Measurements from ENCODE around the gene LGR6. TPM values are rescaled to one million over a fixed set of nuclear protein-coding genes. Genes with fewer than 3 reads are reported as not detected.
"Not testable (repeated sequence)": the region's sequence is repeated elsewhere in the genome, so short reads cannot be mapped to it uniquely, and the experiment has no call there.

LGR6 gene, protein sequence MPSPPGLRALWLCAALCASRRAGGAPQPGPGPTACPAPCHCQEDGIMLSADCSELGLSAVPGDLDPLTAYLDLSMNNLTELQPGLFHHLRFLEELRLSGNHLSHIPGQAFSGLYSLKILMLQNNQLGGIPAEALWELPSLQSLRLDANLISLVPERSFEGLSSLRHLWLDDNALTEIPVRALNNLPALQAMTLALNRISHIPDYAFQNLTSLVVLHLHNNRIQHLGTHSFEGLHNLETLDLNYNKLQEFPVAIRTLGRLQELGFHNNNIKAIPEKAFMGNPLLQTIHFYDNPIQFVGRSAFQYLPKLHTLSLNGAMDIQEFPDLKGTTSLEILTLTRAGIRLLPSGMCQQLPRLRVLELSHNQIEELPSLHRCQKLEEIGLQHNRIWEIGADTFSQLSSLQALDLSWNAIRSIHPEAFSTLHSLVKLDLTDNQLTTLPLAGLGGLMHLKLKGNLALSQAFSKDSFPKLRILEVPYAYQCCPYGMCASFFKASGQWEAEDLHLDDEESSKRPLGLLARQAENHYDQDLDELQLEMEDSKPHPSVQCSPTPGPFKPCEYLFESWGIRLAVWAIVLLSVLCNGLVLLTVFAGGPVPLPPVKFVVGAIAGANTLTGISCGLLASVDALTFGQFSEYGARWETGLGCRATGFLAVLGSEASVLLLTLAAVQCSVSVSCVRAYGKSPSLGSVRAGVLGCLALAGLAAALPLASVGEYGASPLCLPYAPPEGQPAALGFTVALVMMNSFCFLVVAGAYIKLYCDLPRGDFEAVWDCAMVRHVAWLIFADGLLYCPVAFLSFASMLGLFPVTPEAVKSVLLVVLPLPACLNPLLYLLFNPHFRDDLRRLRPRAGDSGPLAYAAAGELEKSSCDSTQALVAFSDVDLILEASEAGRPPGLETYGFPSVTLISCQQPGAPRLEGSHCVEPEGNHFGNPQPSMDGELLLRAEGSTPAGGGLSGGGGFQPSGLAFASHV
- polyA plus RNA-seq (ENCODE audit: insufficient read length in 3 of 3) = 1 to 10 TPM in 2 of 3 donors, under 1 TPM in 1; 0.70 to 1.5 (median 1.0) TPM
- long read RNA-seq, donor 1 = 0 reads
- long read RNA-seq, donor 2 = 0 reads
- long read RNA-seq, donor 3 = 0 reads
- long read RNA-seq, donor 4 = 0 reads
- long read RNA-seq, donor 5 = 0 reads
- long read RNA-seq, donor 6 = 0 reads
- long read RNA-seq, donor 7 = 0 reads
- long read RNA-seq, donor 8 = 0 reads
- long read RNA-seq, donor 9 = 0 reads
- long read RNA-seq, donor 10 = 0 reads
- long read RNA-seq, donor 11 = 0 reads
- long read RNA-seq, donor 12, partial matches to known transcripts = 22 of 34 reads
- long read RNA-seq, donor 12, other reads (novel, unspliced or antisense) = 12 of 34 reads
- long read RNA-seq, donor 13 = 0 reads
- long read RNA-seq, donor 14 = 0 reads
- long read RNA-seq, donor 15 = 0 reads
- long read RNA-seq, donor 16 = 0 reads

DNA sequence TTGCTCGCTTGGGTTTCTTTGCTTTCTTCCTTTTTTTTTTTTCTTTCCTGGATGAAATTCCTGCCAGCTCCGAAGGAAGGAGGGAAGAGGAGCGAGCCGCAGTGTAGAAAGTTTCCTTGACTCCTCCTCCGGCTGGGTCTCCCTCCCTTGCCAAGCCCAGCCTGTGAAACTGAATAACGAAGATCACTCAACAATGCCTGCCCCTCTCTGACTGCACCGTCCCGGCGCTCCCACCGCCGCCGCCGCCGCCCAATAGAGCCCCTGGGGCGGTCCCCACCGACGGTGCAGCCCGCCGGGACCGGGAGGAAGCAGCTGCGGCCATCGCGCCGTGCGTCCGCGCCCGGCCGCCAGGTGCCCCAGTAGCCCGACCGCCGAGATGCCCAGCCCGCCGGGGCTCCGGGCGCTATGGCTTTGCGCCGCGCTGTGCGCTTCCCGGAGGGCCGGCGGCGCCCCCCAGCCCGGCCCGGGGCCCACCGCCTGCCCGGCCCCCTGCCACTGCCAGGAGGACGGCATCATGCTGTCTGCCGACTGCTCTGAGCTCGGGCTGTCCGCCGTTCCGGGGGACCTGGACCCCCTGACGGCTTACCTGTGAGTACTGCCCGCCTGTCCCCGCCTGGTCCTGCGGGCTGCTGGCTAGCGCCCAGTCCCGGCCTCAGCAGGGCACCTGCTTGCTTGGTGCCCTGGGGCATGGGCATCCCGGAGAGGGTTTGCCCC is at the start of gene LGR6:
TSS of gene LGR6 (plus strand) at position 186 of the 714 bp plus-strand sequence. CDS start at position 377, 191 bp downstream.
- no peak for DNase-seq (ENCODE audit: extremely low read depth in 1 of 11, low read depth in 9 of 11, low spot score in 4 of 11)

DNA sequence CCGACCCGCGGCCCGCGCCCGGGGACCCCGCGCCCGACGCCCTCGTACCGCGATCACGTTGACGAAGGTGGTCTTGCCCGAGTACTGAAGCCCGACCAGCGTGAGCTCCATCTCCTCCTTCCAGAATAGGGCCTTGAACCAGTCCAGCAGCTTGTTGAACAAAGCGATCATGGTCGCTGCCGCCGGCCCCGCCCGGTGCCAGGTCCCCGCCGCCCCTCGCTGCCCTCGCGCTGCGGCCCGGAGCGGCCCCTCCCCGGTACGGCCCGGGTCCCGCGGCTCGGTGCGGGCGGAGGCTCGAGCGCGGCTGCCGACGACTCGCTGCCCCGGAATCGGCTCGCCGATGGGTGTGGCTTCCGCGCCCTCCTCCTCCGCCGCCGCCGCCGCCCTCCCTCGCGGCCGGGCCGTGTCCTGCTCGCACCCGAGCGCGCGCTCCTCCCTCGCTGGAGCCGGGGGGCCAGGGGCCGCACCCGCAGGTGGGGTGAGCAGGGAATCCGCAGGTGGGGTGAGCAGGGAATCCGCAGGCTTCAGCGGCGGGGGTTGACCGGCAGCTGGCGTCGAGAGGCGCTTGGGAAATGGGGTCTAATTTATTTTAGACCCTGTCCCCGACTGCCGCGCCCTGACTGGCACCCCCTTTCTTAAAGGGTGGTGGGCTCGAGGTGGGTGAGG is 49.1 kb upstream of the LGR6 start, which contains the start of gene ARL8A:
TSS of gene ARL8A (minus strand) at position 336 of the 666 bp plus-strand sequence. CDS start at position 171, 165 bp downstream.
- DNase-seq (ENCODE audit: extremely low read depth in 1 of 11, low read depth in 9 of 11, low spot score in 4 of 11) = peak in 1 of 11 donors; percentile 47

DNA sequence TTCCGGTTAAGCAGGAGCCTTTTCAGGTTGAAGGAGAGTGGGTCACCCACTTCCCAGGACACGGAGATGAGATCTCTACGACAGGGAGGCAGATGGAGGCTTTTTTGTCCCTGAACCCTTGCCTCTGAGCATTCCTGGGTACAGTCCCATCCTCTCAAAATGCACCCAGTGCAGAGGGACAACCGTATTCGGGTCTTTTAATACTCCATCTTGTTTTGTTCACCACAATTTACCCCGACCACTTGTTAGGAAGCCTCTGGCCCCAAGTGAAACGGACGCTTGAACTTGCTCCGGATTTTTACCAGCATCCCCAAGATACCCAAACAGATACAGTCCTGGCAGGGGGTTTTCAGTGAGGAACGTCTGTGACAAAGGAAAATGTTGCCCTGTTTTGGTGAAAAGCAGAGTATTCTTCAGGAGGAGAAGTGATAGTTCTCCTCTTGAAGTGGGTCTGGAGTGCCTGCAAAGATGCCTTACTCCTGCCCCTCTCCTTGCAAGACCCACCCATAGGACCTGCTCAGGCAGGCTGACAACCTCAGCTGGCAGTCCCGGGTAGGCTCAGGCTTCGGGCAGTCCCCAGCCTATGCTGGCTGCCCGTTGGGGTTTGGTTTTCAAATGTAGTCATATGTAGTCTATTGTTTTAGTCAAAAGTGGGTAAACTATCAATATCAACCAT is 48.4 kb upstream of the LGR6 start:
- DNase-seq (ENCODE audit: extremely low read depth in 1 of 11, low read depth in 9 of 11, low spot score in 4 of 11) = no peak

DNA sequence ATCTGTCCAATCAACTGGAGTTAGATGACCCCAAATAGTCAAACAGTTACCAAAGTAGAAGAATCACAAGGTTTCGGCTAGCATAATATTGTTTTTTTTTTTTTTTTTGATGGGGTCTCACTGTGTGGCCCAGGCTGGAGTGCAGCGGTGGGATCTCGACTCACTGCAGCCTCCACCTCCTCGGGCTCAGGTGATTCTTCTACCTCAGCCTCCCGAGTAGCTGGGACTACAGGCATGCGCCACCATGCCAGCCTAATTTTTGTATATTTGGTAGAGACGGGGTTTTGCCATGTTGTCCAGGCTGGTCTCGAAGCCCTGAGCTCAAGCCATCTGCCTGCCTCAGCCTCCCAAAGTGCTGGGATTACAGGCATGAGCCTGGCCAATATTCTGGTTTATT is 47.9 kb upstream of the LGR6 start:
- DNase-seq (ENCODE audit: extremely low read depth in 1 of 11, low read depth in 9 of 11, low spot score in 4 of 11) = not testable (repeated sequence)

DNA sequence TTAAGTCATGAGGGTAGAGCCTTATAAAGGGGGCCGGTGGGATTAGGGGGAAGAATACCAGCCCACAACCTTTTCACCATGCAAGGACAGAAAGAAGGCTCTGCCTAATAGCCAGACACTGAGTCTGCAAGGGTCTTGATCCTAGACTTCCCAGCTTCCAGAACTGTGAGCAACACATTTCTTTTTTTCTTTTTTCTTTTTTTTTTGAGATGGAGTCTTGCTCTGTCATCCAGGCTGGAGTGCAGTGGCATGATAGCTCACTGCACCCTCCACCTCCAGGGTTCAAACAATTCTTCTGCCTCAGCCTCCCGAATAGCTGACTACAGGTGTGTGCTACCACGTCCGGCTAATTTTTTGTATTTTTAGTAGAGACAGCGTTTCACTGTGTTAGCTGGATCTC is 47.3 kb upstream of the LGR6 start:
- DNase-seq (ENCODE audit: extremely low read depth in 1 of 11, low read depth in 9 of 11, low spot score in 4 of 11) = no peak

DNA sequence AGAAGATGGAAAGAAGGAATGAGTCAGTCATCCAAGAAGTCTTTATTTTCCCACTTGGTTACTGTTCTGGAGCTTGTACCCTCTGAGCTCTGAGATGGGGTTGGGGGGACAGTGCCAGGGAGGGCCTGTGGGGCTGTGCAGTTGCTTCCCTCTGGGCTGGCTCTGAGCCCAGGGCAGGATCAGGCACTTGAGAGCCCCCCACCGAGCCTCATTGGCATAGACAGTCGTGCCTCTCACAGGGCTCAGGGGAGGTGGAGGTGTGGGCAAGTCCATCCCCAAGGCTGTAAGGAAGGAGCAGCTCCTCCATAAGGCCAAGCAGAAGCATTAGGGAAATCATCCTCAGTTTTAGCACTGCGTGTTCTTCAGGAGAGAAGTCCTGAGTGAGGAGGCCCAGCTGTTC is 46.6 kb upstream of the LGR6 start:
- DNase-seq (ENCODE audit: extremely low read depth in 1 of 11, low read depth in 9 of 11, low spot score in 4 of 11) = no peak

DNA sequence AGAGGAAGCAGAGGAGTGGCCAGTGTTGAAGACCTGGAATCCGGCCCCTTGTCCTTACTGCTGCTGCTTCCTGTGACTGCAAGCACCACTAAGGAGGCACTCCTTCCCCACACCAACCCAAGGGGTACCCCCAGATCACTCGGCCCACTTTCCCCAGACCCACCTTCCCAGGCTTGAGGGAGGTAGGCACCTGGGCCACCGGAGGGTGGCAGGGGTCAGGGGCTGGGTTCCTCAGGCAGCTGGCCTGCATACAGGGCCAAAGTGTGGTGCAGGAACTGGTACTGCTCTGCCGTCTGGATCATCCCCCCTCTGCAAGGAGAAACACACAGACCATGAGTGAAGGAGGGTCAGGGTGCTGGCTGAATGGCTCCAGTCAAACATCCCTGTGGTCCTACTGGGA is 45.2 kb upstream of the LGR6 start:
- no peak for DNase-seq (ENCODE audit: extremely low read depth in 1 of 11, low read depth in 9 of 11, low spot score in 4 of 11)

DNA sequence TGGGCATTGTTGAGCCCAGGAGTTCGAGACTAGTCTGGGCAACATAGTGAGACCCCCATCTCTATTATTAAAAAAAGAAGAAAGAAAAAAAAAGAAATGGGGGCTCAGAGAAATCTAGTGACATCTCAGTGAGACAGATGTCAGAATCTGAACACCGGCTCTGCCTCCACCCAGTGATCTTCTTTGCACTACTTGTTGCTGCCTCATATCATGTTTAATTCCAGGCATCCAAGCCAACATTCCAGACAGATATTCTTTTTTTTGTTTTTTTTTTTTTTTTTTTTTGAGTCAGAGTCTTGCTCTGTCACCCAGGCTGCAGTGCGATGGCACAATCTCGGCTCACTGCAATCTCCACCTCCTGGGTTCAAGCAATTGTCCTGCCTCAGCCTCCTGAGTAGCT is 44.0 kb upstream of the LGR6 start:
- no peak for DNase-seq (ENCODE audit: extremely low read depth in 1 of 11, low read depth in 9 of 11, low spot score in 4 of 11)

DNA sequence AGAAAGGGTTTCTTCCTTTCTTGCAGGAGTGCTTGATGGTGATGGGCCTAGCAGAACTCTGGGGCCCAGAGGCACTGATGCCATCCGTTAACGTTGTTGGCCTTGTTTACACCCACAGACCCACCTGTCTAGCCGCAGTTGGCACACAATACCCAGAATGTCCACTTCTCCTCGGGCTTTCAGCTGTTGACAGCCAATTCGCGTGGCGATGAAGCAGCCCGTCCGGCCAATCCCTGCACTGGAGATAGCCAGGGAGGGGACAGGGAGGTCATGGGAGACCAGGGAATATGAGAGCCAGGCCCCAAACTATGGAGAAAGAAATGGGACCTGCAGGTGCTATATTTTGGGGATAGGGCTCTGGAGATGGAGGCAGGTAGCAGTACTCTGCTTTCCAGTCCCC is 43.4 kb upstream of the LGR6 start:
- no peak for DNase-seq (ENCODE audit: extremely low read depth in 1 of 11, low read depth in 9 of 11, low spot score in 4 of 11)

DNA sequence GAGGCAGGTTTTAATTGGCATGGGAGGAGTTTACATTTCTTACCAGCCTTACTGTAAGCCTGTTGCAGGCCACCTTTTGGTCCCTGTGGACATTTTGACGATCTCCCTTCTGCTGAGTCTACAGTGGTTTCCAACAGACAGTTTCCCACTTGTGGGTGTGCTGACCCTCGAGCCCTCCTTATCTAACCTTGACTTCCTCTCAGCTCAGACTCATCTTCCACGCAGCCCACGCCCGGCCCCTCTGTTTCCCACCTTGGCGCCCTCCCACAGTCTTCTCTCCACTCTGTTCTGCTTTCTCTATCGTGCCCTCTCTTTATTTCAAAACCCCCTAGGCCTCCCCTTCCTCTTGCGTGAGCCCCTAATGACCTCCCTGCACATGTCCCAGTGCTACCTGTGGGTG is 43.0 kb upstream of the LGR6 start:
- no peak for DNase-seq (ENCODE audit: extremely low read depth in 1 of 11, low read depth in 9 of 11, low spot score in 4 of 11)

DNA sequence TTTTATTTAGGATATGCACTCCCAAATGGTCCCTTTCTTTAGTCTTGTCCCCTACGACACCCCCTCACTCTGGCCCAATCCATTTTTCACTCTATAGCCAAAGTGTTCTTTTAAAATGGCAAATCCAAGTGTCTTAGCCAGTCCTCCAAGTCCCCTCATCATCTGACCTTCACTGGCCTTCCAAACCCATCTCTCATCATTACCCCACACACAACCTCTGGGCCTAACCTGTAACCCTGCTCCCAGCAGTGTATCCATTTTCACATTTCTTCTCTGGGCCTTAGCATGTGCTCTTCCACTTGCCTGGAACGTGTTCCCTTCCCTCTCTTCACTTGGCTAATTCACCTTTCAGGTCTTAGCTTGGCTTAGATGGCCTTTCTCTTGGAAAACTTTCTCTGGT is 42.6 kb upstream of the LGR6 start:
- DNase-seq (ENCODE audit: extremely low read depth in 1 of 11, low read depth in 9 of 11, low spot score in 4 of 11) = no peak

DNA sequence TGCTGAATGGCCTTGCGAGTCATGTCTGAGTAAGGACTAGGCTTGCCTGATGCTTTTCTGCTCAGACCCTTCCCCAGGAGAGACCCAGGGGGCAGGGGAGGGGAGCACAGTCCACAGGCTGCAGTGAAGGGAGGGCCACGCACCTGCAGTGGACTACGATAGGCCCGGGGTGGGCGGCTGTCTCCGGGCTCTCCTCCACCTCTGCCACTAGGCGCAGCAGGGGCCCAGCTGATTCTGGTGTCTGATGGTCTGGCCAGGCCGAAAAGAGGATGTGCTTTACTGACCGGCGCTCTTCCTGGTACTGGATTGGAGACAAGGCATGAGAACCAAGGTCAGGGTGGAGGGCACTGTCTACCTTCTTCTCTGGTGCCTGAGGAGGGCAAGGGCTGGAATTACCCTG is 41.2 kb upstream of the LGR6 start:
- no peak for DNase-seq (ENCODE audit: extremely low read depth in 1 of 11, low read depth in 9 of 11, low spot score in 4 of 11)

DNA sequence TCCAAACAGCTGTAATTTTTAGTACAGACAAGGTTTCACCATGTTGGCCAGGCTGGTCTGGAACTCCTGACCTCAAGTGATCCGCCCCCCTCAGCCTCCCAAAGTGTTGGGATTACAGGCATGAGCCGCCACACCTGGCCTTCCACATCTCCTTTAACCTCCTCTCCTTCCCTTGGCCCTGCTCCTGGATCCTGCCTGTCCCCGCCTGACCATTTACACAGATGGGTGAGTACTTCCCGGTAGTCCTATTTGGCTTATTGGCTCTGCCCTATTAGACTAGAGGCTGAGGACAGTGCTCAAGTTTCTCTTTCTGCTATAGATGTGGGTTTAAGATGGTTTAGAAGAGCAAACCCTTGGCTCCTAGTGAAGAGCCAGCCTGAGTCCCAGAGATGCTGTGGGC is 40.3 kb upstream of the LGR6 start:
- DNase-seq (ENCODE audit: extremely low read depth in 1 of 11, low read depth in 9 of 11, low spot score in 4 of 11) = no peak

DNA sequence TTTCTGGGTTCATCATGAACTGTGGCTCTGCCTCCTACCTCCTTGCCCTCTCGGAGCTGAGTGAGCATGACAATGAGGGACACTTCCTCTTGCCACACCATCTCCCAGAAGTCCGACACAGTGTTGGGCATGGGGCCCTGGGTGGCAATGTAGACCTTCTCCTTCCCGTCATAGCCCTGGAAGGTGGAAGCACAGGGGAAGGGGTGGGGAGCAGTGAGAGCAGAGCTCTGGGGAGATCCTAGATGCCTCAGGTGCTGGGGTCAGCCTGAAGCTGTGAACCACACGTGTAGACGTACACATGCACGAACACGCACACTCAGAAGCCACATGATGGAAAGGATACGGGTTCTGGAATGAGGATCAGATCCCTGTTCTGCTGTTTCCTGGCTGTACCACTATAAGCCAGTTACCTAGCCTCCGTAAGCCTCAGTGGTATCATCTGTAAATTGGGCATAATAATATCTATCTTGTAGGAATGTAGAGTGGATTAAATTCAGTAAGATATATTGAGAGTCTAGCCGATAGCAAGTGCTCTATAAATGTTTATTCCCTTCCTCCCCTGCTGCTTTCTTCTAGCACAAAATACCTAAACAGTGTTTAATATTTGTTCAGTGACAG is 39.3 kb upstream of the LGR6 start:
- DNase-seq (ENCODE audit: extremely low read depth in 1 of 11, low read depth in 9 of 11, low spot score in 4 of 11) = no peak

DNA sequence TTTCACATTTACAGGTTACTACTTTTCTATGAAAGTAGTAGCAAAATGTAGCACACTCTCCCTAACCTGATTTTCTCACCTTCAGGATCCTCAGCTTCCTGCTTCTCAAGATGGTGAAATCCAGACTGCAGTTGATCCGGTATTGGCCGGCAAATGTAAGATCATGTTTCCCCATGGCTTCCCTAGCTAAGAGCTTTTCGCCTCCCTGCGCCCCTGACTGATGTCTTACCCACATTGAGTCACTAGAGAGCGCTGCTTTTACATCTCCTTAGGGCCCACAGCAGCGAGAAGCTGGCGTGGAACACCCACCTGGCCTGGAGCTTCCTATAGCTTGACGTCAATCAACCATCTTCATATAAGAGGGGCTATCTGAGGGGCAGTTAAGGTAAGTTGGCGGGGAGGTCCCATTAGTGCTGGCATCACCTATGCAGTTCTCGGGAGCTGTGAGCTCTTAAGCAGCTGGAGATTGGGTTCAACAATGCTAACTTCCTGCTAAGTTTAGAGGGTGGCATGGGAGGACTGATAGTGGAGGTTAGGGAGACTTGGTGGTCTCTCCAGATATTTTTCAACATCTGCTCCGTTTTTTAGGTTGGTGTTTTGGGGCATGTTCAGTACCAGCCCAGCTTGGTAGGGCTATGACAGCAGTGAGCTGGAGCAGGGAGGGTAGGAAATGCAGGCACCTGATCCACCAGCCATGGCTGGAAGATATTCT is 38.7 kb upstream of the LGR6 start:
- peak in 8 of 11 donors; percentile 55 to 78 (median 63) for DNase-seq (ENCODE audit: extremely low read depth in 1 of 11, low read depth in 9 of 11, low spot score in 4 of 11)

DNA sequence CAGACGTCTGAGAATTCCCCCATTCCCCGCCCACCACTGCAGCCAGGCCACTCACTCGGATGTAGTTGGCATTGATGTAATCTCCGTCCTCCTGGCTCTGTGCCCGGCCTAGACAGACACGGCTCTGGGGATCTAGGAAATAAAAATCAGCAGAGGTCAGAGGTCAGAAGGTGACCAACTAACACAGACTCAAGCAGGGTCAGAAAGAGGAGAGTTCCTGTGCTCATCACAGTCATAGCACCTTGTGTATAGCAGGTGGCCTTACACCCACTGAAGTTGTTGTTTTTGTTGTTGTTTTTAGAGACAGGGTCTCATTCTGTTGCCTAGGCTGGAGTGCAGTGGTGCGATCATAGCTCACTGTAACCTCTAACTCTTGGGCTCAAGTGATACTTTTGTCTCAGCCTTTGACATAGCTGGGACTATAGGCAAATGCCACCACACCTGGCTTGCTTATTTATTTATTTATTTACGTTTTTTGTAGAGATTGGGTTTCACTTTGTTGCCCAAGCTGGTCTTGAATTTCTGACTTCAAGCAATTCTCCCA is 38.0 kb upstream of the LGR6 start:
- DNase-seq (ENCODE audit: extremely low read depth in 1 of 11, low read depth in 9 of 11, low spot score in 4 of 11) = no peak
